ENCODE results near the gene ITPRID2. TPM values are rescaled to one million over a fixed set of nuclear protein-coding genes. Genes with fewer than 3 reads are reported as not detected.
A peak's percentile ranks its signal among the peaks of the same experiment; 100 is the strongest.

The ITPRID2 gene
- total RNA-seq, 1 experiment from 2014 or later = 375 TPM

GRCh38 chr2:181890271-181890670 lies 1.3 kb upstream of the ITPRID2 start:
- Mint-ChIP-seq H3K4me3 (ENCODE audit: low read depth, unreplicated experiment) (peak overlapping the region; percentile 98), H3K27ac (ENCODE audit: unreplicated experiment) (peak overlapping the region; percentile 90), H3K36me3 (ENCODE audit: insufficient read depth, unreplicated experiment) (peaks cover 43% of the 10 kb centered on the region), H3K9me3 (ENCODE audit: low read depth, unreplicated experiment) (no peaks in the 10 kb centered on the region), H3K27me3 (ENCODE audit: unreplicated experiment) (no peaks in the 10 kb centered on the region), H3K4me1 (ENCODE audit: low read depth, unreplicated experiment) (peaks cover 29% of the 10 kb centered on the region)
- no TSS peak for BruUV-seq (replicated peaks)
- TF ChIP-seq CTCF (IDR thresholded peaks at IDR 0.05; ENCODE audit: unreplicated experiment) = no peak
- DNase-seq = no peak
- intact Hi-C loops (cut with micrococcal nuclease; ENCODE audit: unreplicated experiment) = loop anchor here (2.0 kb wide), 1 partner anchor 47 kb away; no protein-coding TSS in a partner anchor
- CTCF ChIA-PET = no interaction called here

GRCh38 chr2:181891966-181892798 lies 652 bp downstream of the ITPRID2 start:
- no peaks in the 10 kb centered on the region for H3K27me3 Mint-ChIP-seq (ENCODE audit: unreplicated experiment)
- peaks cover 29% of the 10 kb centered on the region for H3K4me1 Mint-ChIP-seq (ENCODE audit: low read depth, unreplicated experiment)
- H3K9me3 Mint-ChIP-seq (ENCODE audit: low read depth, unreplicated experiment) = no peaks in the 10 kb centered on the region
- DNase-seq = peak; percentile 62
- no TSS peak for BruUV-seq (replicated peaks)
- peak overlapping the region; percentile 98 for H3K4me3 Mint-ChIP-seq (ENCODE audit: low read depth, unreplicated experiment)
- CTCF ChIA-PET = interaction anchor here (0.6 to 2.5 kb wide), 4 partner anchors 12 to 149 kb away, joined by 3 to 12 read pairs (median 4); no protein-coding TSS in a partner anchor
- peaks cover 59% of the 10 kb centered on the region for H3K36me3 Mint-ChIP-seq (ENCODE audit: insufficient read depth, unreplicated experiment)
- intact Hi-C loops (cut with micrococcal nuclease; ENCODE audit: unreplicated experiment) = loop anchor here (1.0 to 2.0 kb wide), 3 partner anchors 43 to 101 kb away; no protein-coding TSS in a partner anchor
- TF ChIP-seq CTCF (IDR thresholded peaks at IDR 0.05; ENCODE audit: unreplicated experiment) = no peak
- H3K27ac Mint-ChIP-seq (ENCODE audit: unreplicated experiment) = peak overlapping the region; percentile 90

- CTCF ChIA-PET = interaction anchor here (0.9 to 2.5 kb wide), 2 partner anchors 45 to 150 kb away, joined by 3 to 12 read pairs; no protein-coding TSS in a partner anchor
- Mint-ChIP-seq H3K4me1 (ENCODE audit: low read depth, unreplicated experiment) (peaks cover 27% of the 10 kb centered on the region), H3K27ac (ENCODE audit: unreplicated experiment) (peak overlapping the region; percentile 90), H3K27me3 (ENCODE audit: unreplicated experiment) (no peaks in the 10 kb centered on the region), H3K36me3 (ENCODE audit: insufficient read depth, unreplicated experiment) (peaks cover 60% of the 10 kb centered on the region), H3K9me3 (ENCODE audit: low read depth, unreplicated experiment) (no peaks in the 10 kb centered on the region), H3K4me3 (ENCODE audit: low read depth, unreplicated experiment) (peak overlapping the region; percentile 98)
- intact Hi-C loops (cut with micrococcal nuclease; ENCODE audit: unreplicated experiment) = loop anchor here (1.0 to 2.0 kb wide), 2 partner anchors 44 to 102 kb away; no protein-coding TSS in a partner anchor
- no TSS peak for BruUV-seq (replicated peaks)
- no peak for TF ChIP-seq CTCF (IDR thresholded peaks at IDR 0.05; ENCODE audit: unreplicated experiment)
- DNase-seq = no peak
Measured at GRCh38 chr2:181892799-181893435, 1.4 kb downstream of the ITPRID2 start.

GRCh38 chr2:181894381-181894780 lies 2.9 kb downstream of the ITPRID2 start:
- CTCF ChIA-PET = interaction anchor here (1.2 kb wide), 1 partner anchor 51 kb away, joined by 3 read pairs; no protein-coding TSS in a partner anchor
- Mint-ChIP-seq H3K9me3 (ENCODE audit: low read depth, unreplicated experiment) (no peaks in the 10 kb centered on the region), H3K36me3 (ENCODE audit: insufficient read depth, unreplicated experiment) (peaks cover 72% of the 10 kb centered on the region), H3K27me3 (ENCODE audit: unreplicated experiment) (no peaks in the 10 kb centered on the region), H3K27ac (ENCODE audit: unreplicated experiment) (peak overlapping the region; percentile 90), H3K4me3 (ENCODE audit: low read depth, unreplicated experiment) (peak overlapping the region; percentile 98), H3K4me1 (ENCODE audit: low read depth, unreplicated experiment) (peaks cover 37% of the 10 kb centered on the region)
- no TSS peak for BruUV-seq (replicated peaks)
- intact Hi-C loops (cut with micrococcal nuclease; ENCODE audit: unreplicated experiment) = no loop called here
- TF ChIP-seq CTCF (IDR thresholded peaks at IDR 0.05; ENCODE audit: unreplicated experiment) = no peak
- no peak for DNase-seq

All from Calu3 (cell line).